Renal cortex interstitium (tissue), 11 donors: ENCODE data around the gene RPH3AL. TPM values are rescaled to one million over a fixed set of nuclear protein-coding genes. Genes with fewer than 3 reads are reported as not detected.
"Not testable (repeated sequence)": the region's sequence is repeated elsewhere in the genome, so short reads cannot be mapped to it uniquely, and the experiment has no call there.

Experiments
- DNase-seq, 11 donors: peaks; one replicate each; pipeline ENCODE4 v3.0.0-alpha.2; 2013; ENCODE audit warnings: low read depth in 9 of 11, low spot score in 4 of 11; ENCODE audit errors: extremely low read depth in 1 of 11
- polyA plus RNA-seq, 3 donors: library from polyadenylated mRNA; unstranded; fragments of 120-200 nt; gene quantifications; one replicate each; pipeline ENCODE4 v1.2.1, GENCODE V29; 2013; ENCODE audit not compliant: insufficient read length in 3 of 3

RPH3AL gene
- polyA plus RNA-seq, 3 donors: 12.7 to 31.3 (median 17.6) TPM

- DNase-seq: no peak
These were observed 115.8 kb downstream of the RPH3AL start for GRCh38 chr17:236641-237405.

GRCh38 chr17:235831-236640 lies 116.6 kb downstream of the RPH3AL start:
- no peak for DNase-seq

GRCh38 chr17:234994-235830 lies 117.4 kb downstream of the RPH3AL start:
- DNase-seq: not testable (repeated sequence)

- DNase-seq: not testable (repeated sequence)
These were observed 118.2 kb downstream of the RPH3AL start for GRCh38 chr17:234163-234993.

- DNase-seq: no peak
These were observed 119.1 kb downstream of the RPH3AL start for GRCh38 chr17:233473-233941.

GRCh38 chr17:231966-232807 lies 120.4 kb downstream of the RPH3AL start:
- no peak for DNase-seq

GRCh38 chr17:231191-231965 lies 121.2 kb downstream of the RPH3AL start:
- DNase-seq: no peak

GRCh38 chr17:230395-230770 lies 122.2 kb downstream of the RPH3AL start:
- DNase-seq: no peak

GRCh38 chr17:229709-230394 lies 122.8 kb downstream of the RPH3AL start:
- DNase-seq: no peak

- no peak for DNase-seq
These were observed 123.5 kb downstream of the RPH3AL start for GRCh38 chr17:228951-229708.

GRCh38 chr17:227946-228615 lies 124.5 kb downstream of the RPH3AL start:
- no peak for DNase-seq

GRCh38 chr17:227078-227945 lies 125.3 kb downstream of the RPH3AL start:
- peak in 1 of 11 donors; percentile 30 for DNase-seq

- no peak for DNase-seq
These were observed 126.2 kb downstream of the RPH3AL start for GRCh38 chr17:226108-227077.
